HG03135 (cell line): ENCODE measurements around the gene CBLIF.
"Not testable (repeated sequence)": the region's sequence is repeated elsewhere in the genome, so short reads cannot be mapped to it uniquely, and the experiment has no call there.

Experiments used
- ATAC-seq: cut with Tn5 transposase; IDR thresholded peaks from one replicate; pipeline ENCODE4 v1.9.1; 2021; ENCODE audit warnings: mild to moderate bottlenecking, moderate library complexity; ENCODE audit not compliant: unreplicated experiment

Gene CBLIF

DNA sequence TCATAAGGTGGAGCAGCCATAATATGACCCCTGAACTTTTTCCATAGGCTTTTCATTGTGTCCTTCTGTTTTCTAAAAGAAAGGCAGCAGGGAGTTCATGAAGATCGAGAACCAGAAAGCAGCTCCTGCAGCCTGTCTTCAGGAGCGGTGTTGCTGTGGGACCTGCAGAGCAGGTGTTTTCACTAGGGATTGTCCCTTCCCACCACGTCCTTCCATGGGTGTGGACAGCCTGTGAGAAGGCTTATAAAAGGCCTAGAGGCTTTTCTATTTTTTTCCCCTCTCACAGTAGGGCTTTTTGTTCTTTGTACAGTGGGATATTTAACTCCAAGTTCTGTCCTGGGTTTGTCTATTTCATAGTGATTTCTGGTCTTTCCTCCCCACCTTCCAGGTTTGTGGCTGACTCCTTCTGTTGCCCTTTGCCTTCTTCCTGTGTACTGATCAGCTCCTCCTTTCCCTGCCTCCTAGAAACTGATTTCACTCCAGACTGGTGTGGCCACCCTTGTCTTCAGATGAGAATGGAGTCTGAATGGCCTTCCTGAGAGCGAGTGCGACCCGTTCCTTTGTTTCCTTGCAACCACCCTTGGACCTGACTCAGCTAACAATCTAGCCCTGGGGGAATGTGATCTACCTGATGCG lies 44.8 kb downstream of the CBLIF start:
- no peak for ATAC-seq

DNA sequence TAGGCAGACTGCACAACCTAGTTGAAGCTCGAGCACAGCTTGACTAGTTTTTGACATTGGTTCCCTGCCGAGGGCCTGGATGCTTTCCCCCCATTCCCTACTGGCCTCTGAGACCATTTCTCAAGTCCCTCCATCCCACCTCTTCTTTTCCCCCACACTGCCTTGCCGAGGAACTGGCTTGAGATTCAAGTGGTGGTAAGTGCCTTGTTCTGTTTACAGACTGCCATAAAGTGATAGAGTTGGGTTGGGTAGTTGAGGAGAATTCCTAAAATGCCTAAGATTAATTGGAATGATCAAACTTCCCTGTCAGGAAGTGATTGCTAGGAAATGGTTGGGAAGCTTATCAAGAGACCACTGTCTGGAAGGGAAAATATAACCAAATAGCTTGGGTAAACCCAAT lies 50.9 kb downstream of the CBLIF start:
- ATAC-seq = no peak

DNA sequence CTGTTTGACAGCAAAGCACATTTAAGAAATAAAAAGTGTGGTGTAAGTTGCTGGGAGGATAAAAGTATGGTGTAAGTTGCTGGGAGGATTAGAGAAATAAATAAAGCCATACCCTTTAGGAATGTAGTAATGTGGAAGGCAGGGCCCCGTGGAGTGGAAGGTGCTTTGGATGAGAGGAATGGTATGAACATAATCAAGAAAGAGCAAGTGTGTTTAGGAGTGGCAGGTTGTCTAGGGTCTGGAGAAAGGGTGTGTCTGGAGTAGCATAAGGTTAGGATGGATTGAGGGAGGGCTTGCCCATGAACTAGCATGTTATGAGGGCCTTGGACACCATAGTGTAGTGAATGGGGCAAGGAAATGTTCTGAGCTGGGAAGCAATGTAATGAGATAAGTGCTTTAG lies 52.8 kb downstream of the CBLIF start:
- ATAC-seq = no peak

DNA sequence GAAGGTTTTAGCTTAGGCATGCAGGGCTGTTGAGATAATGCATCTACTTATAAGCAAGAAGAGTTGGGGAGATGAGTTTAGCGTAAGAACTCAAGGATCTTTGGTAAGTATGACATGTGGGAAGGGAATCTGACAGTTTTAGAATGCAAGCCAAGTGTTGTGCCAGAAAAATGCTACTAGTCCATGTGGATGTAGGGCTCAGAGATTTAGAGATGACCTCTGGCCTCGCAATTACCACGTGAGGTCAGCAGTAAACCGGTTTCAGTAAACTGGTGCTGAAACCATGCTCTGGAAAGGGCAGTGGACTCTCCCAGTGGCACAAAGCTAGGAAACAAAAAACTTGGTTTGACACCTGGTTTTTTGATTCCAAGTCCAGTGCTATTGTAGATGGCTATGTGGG lies 53.7 kb downstream of the CBLIF start:
- ATAC-seq = no peak

DNA sequence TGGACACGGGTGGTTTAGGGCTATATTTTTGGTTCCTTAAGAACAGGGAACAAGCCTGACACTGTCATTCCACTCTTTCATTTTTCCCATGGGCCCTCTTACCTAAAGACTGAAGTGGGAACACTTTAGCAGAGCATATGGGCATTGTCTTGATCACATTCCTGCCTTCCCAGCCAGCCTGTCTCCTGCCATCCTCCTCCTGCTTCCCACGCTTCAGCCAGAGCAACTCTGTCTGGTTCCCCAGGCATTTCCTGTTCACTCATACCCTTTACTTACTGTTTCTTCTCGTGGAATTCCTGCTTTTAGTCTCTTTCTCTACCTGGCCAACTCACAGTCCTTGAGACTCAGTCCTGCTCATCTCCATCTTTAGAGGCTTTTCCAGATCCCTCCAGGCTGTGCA lies 57.5 kb downstream of the CBLIF start:
- ATAC-seq = no peak

DNA sequence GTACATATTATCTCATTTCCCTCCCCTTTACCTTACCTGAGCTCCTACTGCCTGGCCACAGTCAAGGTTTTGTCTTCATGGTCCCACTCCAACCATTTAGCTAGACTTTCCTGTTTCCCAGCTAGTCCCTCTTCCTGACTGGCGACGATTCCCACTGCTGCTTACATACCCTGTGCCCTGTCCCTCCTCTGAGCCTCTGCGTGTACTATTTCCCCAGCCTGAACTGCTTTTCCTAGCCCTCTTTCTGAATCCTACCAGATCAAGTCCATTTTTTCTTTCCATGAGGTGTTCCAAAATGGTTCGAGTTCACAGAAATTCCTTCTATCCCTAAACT lies 58.1 kb downstream of the CBLIF start:
- no peak for ATAC-seq

DNA sequence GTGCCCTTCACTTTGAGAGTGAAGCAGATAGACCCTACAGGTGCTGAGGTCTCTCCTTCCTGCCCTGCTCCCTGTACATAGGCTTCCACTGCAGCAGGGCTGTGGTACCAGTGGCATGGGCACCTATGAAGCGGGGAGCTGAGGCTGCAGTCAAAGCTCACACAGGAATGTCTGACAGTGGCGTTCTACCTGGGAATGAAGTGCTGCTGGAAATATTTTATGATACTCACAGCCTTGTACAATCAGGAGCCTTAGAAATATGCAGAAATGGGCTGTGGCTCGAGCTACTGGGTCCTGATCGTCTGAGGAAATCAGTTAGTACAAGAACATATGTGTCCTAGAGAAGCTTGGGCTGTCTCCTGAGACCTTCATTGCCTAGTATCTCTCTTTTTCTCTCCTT lies 59.5 kb downstream of the CBLIF start:
- no peak for ATAC-seq

DNA sequence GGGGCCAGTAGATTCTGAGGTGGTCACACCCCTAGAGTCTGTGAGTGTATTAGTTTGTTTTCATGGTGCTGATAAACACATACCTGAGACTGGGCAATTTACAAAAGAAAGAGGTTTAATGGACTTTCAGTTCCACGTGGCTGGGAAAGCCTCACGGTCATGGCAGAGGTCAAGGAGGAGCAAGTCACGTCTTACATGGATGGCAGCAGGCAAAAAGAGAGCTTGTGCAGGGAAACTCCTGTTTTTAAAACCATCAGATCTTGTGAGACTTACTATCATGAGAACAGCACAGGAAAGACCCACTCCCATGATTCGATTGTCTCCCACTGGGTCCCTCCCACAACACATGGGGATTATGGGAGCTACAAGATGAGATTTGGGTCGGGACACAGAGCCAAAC lies 60.9 kb downstream of the CBLIF start:
- not testable (repeated sequence) for ATAC-seq

DNA sequence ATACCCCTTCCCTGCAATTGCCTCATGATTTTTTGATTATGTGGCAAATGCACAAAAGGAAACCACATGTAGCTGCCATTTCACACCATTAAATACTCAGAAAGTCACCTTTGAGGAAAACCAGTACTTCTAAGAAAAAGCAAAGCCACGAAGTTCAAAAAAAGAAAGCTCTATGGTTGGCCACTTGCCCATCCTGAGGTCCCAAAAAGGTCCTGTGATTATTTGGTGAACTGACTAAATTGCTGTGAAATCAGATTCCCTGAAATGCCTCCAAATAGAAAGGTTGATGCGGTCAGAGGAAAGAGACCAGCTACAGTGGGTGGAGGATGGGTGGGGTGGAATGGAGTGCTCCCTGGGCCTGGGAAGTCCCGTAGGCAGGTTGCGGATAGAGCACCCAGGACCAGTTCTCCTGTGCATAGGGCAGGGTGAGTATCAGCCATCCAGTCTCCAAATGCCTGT lies 61.6 kb downstream of the CBLIF start:
- no peak for ATAC-seq

DNA sequence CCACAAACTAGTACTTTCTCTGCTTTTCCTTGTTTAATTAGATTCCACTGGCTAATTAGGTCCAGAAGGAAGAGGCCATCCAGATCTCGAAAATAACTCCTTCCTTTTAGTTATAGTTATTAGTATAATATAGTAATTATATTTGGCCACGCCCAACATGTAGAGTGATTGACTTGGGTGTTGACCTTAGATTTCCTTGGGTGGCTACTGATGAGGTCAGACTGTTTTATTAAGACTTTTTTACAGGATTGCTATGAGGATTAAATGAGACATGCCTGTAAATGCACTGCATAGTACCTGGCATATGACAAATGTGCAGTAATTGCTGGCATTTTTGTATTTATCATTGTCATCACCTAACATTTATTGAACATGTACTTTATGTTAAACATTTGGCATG lies 63.2 kb downstream of the CBLIF start:
- ATAC-seq = no peak

DNA sequence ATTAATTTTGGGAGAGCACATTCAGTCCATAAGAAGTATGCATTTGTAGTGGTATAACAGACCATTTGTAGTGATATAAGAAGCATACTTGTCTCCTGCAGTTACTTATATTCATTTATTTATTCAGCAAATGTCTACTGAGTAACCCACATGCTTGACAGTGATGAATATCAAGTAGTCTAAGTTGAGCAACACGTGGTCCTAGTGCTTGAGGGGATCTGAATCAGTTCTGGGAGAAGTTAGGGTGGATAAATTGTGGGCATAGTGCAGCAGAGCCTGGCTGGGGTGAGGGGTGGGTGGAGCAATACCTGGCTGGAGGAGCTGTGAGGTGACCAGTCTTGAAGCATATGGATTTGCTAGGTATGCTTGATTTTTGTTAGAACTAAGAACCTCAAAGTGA lies 65.8 kb downstream of the CBLIF start:
- ATAC-seq = no peak
